Osteocyte (in vitro differentiated cells): ENCODE measurements around the gene UBE2H. TPM values are rescaled to one million over a fixed set of nuclear protein-coding genes. Genes with fewer than 3 reads are reported as not detected.
A peak's percentile ranks its signal among the peaks of the same experiment; 100 is the strongest.

Experiments used
- DNase-seq: peaks from one replicate; pipeline ENCODE4 v3.0.0; 2021; ENCODE audit warnings: mixed read lengths; ENCODE audit not compliant: unreplicated experiment; ENCODE audit errors: extremely low spot score
- H3K27ac Mint-ChIP-seq: one replicate; pipeline ENCODE4 v1.8.0; 2021; ENCODE audit warnings: mild to moderate bottlenecking, mixed read lengths; ENCODE audit not compliant: unreplicated experiment
- H3K27me3 Mint-ChIP-seq: one replicate; pipeline ENCODE4 v1.8.0; 2021; ENCODE audit warnings: mixed read lengths; ENCODE audit not compliant: unreplicated experiment
- H3K36me3 Mint-ChIP-seq: one replicate; pipeline ENCODE4 v1.8.0; 2021; ENCODE audit warnings: mixed read lengths; ENCODE audit not compliant: unreplicated experiment
- H3K4me1 Mint-ChIP-seq: one replicate; pipeline ENCODE4 v1.8.0; 2021; ENCODE audit warnings: mixed read lengths; ENCODE audit not compliant: unreplicated experiment
- H3K4me3 Mint-ChIP-seq: one replicate; pipeline ENCODE4 v1.8.0; 2021; ENCODE audit warnings: mild to moderate bottlenecking, moderate library complexity, mixed read lengths; ENCODE audit not compliant: unreplicated experiment
- H3K9me3 Mint-ChIP-seq: one replicate; pipeline ENCODE4 v1.8.0; 2021; ENCODE audit warnings: mixed read lengths; ENCODE audit not compliant: unreplicated experiment
- CTCF ChIP-seq: fragments of 200-600 bp; sonication (generic); IDR thresholded peaks from 2 replicates; pipeline ENCODE4 v1.5.0; 2021; ENCODE audit warnings: antibody characterized with exemption, mild to moderate bottlenecking, moderate library complexity
- total RNA-seq: library from RNA; stranded (reverse); gene quantifications from 2 replicates; pipeline ENCODE4 v1.2.1, GENCODE V29; 2021

UBE2H gene
- total RNA-seq, 1 donor from 2014 or later, result 160 TPM

GRCh38 chr7:129887865-129888264, 64.9 kb downstream of the UBE2H start:
- Mint-ChIP-seq H3K4me1 (peaks cover 26% of the 10 kb centered on the region), H3K9me3 (no peaks in the 10 kb centered on the region), H3K27ac (peak overlapping the region; percentile 52), H3K4me3 (no peak overlapping the region), H3K27me3 (no peaks in the 10 kb centered on the region), H3K36me3 (peaks cover 20% of the 10 kb centered on the region)
- DNase-seq, result no peak
- TF ChIP-seq CTCF, result no peak

GRCh38 chr7:129886818-129887186, 66.0 kb downstream of the UBE2H start:
- no peak for TF ChIP-seq CTCF
- Mint-ChIP-seq H3K36me3 (peaks cover 23% of the 10 kb centered on the region), H3K27me3 (no peaks in the 10 kb centered on the region), H3K4me1 (peaks cover 35% of the 10 kb centered on the region), H3K27ac (no peak overlapping the region), H3K4me3 (no peak overlapping the region), H3K9me3 (no peaks in the 10 kb centered on the region)
- no peak for DNase-seq

GRCh38 chr7:129886167-129886817, 66.5 kb downstream of the UBE2H start:
- Mint-ChIP-seq H3K4me1 (peaks cover 39% of the 10 kb centered on the region), H3K27me3 (no peaks in the 10 kb centered on the region), H3K9me3 (no peaks in the 10 kb centered on the region), H3K4me3 (no peak overlapping the region), H3K27ac (peak overlapping the region; percentile 43), H3K36me3 (peaks cover 26% of the 10 kb centered on the region)
- no peak for TF ChIP-seq CTCF
- no peak for DNase-seq

GRCh38 chr7:129884495-129884894, 68.3 kb downstream of the UBE2H start:
- Mint-ChIP-seq H3K9me3 (no peaks in the 10 kb centered on the region), H3K27ac (no peak overlapping the region), H3K27me3 (no peaks in the 10 kb centered on the region), H3K4me1 (peaks cover 43% of the 10 kb centered on the region), H3K36me3 (peaks cover 33% of the 10 kb centered on the region), H3K4me3 (no peak overlapping the region)
- TF ChIP-seq CTCF, result no peak
- DNase-seq, result no peak

GRCh38 chr7:129883151-129883550, 69.6 kb downstream of the UBE2H start:
- H3K27ac Mint-ChIP-seq, result peak overlapping the region; percentile 29

More at GRCh38 chr7:129883151-129883550, 69.6 kb downstream of the UBE2H start:
- no peak for TF ChIP-seq CTCF
- Mint-ChIP-seq H3K27me3 (no peaks in the 10 kb centered on the region), H3K9me3 (no peaks in the 10 kb centered on the region), H3K4me3 (no peak overlapping the region), H3K36me3 (peaks cover 40% of the 10 kb centered on the region), H3K4me1 (peaks cover 35% of the 10 kb centered on the region)
- no peak for DNase-seq
